GM12891 (cell line): ENCODE data around the gene CISD3. TPM values are rescaled to one million over a fixed set of nuclear protein-coding genes. Genes with fewer than 3 reads are reported as not detected.

ENCODE experiments used
- DNase-seq: peaks from one replicate; pipeline ENCODE4 v3.0.0; 2011; ENCODE audit warnings: low spot score; ENCODE audit not compliant: insufficient read length
- FAIRE-seq: peaks from 2 replicates; lab custom pipeline; 2011; peaks lifted over from hg19 to GRCh38; lab: Jason Lieb, UNC
- PAX5 ChIP-seq: IDR thresholded peaks from 2 replicates; pipeline ENCODE4 v1.6.1; 2011; ENCODE audit warnings: low read length, moderate library complexity, mild to moderate bottlenecking; ENCODE audit not compliant: insufficient read depth, severe bottlenecking
- POLR2A ChIP-seq: IDR thresholded peaks from 2 replicates; pipeline ENCODE4 v1.6.1; 2011; ENCODE audit warnings: low read depth, low read length, control low read depth
- POLR2AphosphoS5 ChIP-seq: IDR thresholded peaks from 2 replicates; pipeline ENCODE4 v1.6.1; 2011; ENCODE audit warnings: low read depth, low read length, control low read depth
- POU2F2 ChIP-seq: IDR thresholded peaks from 2 replicates; pipeline ENCODE4 v1.6.1; 2011; ENCODE audit warnings: low read depth, mild to moderate bottlenecking, control low read depth, low read length, moderate library complexity
- SPI1 ChIP-seq: IDR thresholded peaks from 2 replicates; pipeline ENCODE4 v1.6.1; 2011; ENCODE audit warnings: low read depth, low read length, control low read depth
- TAF1 ChIP-seq: IDR thresholded peaks from 2 replicates; pipeline ENCODE4 v1.6.1; 2011; ENCODE audit warnings: low read depth, low read length, control low read depth
- polyA plus RNA-seq: library from polyadenylated mRNA; unstranded; fragments of >200 nt; gene quantifications from one replicate; pipeline ENCODE4 v1.2.1, GENCODE V29; 2012; ENCODE audit warnings: low read depth, missing spikeins, inconsistent platforms; ENCODE audit not compliant: missing spikeins

The CISD3 gene, protein sequence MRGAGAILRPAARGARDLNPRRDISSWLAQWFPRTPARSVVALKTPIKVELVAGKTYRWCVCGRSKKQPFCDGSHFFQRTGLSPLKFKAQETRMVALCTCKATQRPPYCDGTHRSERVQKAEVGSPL
- 4.7 TPM for polyA plus RNA-seq

DNA sequence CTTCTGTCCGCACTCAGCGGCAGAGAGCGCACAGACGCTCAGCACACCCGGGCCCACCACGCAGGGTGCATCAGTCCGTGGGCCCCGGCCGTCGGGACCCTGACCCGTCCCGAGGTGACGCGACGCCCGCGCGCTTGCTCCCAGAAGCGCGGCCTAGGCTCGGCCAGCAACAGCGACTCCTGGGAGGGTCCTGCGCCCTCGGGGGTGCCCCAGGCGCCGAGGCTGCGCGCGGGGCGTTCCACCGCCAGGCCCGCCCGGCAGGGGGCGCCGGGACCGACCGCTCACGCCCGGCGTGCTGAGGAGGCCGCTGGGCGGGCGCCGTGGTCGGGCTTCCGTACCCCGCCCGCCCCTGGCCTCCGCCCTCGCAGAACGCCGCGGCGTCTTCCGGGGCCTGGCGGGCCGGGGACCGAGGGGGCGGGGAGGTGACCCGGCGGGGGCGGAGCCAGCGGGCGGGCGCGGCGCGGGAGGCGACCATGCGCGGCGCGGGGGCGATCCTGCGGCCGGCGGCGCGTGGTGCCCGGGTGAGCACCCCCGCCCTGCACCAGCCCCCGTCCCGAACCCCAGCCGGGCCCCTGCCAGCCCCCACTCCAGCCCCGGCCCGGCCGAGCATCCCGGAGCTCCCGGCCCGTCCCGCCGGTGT, at the start of gene CISD3:
TSS of gene CISD3 (plus strand) at position 456 of the 640 bp plus-strand sequence. CDS start at position 474, 18 bp downstream.
- FAIRE-seq: no peak
- TF ChIP-seq POLR2A: no peak
- TF ChIP-seq PAX5: peak; percentile 8
- no peak for TF ChIP-seq POU2F2
- TF ChIP-seq SPI1: no peak
- TF ChIP-seq TAF1: no peak
- 0 out of 2 replicates have a peak, but pooled peaks have one; percentile 50 for TF ChIP-seq POLR2AphosphoS5
- DNase-seq: peak; percentile 96

GRCh38 chr17:38681096-38681495, 49.0 kb upstream of the CISD3 start:
- no peak for TF ChIP-seq POU2F2
- no peak for TF ChIP-seq PAX5
- TF ChIP-seq SPI1: 0 out of 2 replicates have a peak, but pooled peaks have one; percentile 9
- TF ChIP-seq POLR2AphosphoS5: no peak
- no peak for TF ChIP-seq POLR2A
- no peak for TF ChIP-seq TAF1
- FAIRE-seq (no peak), DNase-seq (no peak)

DNA sequence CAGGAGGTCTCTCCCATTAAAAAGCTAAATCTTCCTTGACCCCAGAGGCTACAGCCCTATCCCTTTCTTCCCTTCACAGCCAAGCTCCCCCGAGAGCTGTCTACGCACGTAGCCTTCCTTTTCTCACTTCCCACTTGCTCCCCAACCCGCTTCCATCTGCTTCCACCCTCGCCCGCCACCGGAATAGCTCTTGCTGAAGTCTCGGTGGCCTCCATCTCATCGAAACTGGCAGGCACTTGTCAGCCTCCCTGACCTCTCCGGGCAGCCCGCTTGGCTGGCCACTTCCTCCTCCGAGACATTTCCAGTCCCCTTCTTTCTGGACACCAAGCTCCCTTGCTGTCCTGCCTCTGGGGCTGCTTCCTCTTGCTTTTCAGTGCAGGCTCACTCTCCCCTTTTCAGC, 44.6 kb upstream of the CISD3 start:
- FAIRE-seq (no peak), DNase-seq (no peak)
- no peak for TF ChIP-seq POU2F2
- no peak for TF ChIP-seq PAX5
- no peak for TF ChIP-seq TAF1
- no peak for TF ChIP-seq POLR2AphosphoS5
- TF ChIP-seq POLR2A: no peak
- TF ChIP-seq SPI1: no peak

DNA sequence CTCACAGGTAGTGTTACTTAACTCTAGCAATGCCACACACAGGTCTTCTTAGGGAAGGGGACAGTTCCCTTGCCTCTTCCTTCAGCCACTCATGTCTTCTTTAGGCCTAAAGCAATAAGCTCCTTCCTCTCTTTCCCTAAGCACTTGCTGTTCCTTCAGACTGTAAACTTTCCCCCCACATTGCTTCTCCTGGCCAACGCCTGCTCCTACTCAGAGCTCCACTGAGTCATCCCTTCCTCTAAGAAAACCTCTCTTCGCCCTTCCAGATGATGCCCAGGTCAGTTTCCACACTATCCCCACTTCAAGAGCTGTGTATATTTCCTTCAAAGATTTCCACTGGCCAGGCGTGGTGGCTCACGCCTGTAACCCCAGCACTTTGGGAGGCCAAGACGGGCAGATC, 42.9 kb upstream of the CISD3 start:
- FAIRE-seq (no peak), DNase-seq (no peak)
- TF ChIP-seq POLR2AphosphoS5 (no peak), POLR2A (no peak), TAF1 (no peak), SPI1 (no peak), PAX5 (no peak), POU2F2 (no peak)

- FAIRE-seq (no peak), DNase-seq (no peak)
- TF ChIP-seq TAF1: no peak
- no peak for TF ChIP-seq POLR2A
- no peak for TF ChIP-seq PAX5
- no peak for TF ChIP-seq SPI1
- TF ChIP-seq POLR2AphosphoS5: no peak
- TF ChIP-seq POU2F2: no peak
Measured at GRCh38 chr17:38690386-38690785, 39.8 kb upstream of the CISD3 start.

- FAIRE-seq (no peak), DNase-seq (no peak)
- TF ChIP-seq PAX5 (no peak), POLR2A (no peak), TAF1 (no peak), SPI1 (no peak), POU2F2 (no peak), POLR2AphosphoS5 (no peak)
Measured at GRCh38 chr17:38691154-38691553, 39.0 kb upstream of the CISD3 start.

DNA sequence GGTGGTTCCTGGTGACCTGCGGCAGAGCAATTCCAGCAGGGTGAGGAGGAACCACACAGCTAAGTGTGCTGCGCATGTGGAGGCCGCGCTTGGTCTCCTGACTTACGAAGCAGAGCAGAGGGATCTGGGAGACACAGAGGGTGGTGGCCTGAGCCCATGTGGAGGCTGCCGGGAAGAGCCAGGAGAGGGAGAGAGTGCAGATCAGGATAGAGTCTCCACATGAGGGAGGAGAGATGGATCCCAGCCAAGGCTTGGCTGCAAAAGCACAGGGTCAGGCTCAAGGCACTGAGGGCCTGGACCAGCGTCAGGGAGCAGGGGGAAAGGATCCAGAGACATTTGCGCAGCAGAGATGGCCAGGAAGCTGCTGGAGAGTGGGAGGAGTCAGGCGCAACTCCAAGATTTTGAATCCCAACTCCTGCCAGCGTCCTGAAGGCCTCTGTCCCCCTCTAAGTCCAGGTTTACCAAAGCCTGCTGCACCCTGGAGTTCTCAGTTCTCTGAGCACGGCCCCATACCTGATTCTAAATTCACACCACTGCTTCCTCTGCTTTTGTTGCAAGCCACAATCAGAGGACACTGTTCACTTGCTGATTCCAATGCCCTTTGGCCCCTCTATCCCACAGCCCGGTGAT, 36.3 kb upstream of the CISD3 start:
- TF ChIP-seq POLR2AphosphoS5: no peak
- TF ChIP-seq PAX5: no peak
- TF ChIP-seq TAF1: no peak
- TF ChIP-seq POLR2A: no peak
- no peak for TF ChIP-seq SPI1
- TF ChIP-seq POU2F2: no peak
- FAIRE-seq (no peak), DNase-seq (no peak)

DNA sequence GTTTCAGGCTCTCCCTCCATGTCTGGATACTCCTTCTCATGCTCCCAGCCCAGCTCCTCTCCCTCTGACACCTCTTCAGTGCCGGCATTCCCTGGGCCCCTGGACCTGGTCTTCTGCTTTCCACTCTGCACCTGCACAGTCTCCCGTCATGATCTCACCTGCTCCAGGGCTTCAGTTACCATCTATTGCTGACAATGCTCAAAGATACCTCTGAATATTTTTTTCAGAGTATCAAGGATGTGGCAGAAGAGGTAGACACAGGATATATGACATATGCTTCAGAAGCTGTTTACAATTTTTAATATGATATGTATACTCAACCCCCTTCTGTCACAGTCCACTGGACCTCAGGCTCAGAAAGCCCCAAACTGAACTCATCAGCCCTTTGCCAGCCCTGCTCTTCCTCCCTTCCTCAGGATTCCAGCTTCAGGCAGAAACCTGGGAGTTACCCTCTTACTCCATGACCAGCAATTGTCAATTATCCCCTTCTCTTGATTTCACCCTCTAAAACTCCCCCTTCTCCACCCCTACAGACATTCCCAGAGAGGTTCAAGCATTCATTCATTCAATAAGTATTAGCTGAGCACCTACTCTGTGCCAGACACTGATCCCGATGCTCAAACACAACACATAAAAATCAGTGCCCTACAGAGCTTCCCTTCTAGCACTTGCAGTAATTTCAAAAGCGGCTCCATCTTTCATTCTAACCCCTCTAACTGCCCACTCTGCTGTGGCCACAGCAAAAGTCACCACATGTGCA, 32.9 kb upstream of the CISD3 start:
- no peak for DNase-seq
- TF ChIP-seq POLR2AphosphoS5 (no peak), TAF1 (no peak), POU2F2 (no peak)
- no peak for FAIRE-seq

GRCh38 chr17:38698760-38699159, 31.4 kb upstream of the CISD3 start:
- no peak for FAIRE-seq
- DNase-seq: no peak
- TF ChIP-seq PAX5 (no peak), POLR2AphosphoS5 (no peak), SPI1 (no peak), TAF1 (no peak), POLR2A (no peak), POU2F2 (no peak)
